HepG2 (cell line): ENCODE results near the gene OAF.

ENCODE experiments used
- AKAP8 ChIP-seq: sonication (generic); formaldehyde crosslinking; IDR thresholded peaks from 2 replicates; pipeline ENCODE4 v1.5.1; 2020; ENCODE audit warnings: mild to moderate bottlenecking, missing genetic modification reagents
- JUN ChIP-seq: sonication (generic); formaldehyde crosslinking; IDR thresholded peaks from 2 replicates; pipeline ENCODE4 v1.4.0; 2020; ENCODE audit warnings: mild to moderate bottlenecking, missing genetic modification reagents
- SOX6 ChIP-seq, 2 experiments: fragments of 450-650 bp in 1 of 2; sonication (generic) in 1 of 2; formaldehyde crosslinking in 1 of 2; IDR thresholded peaks; 2 replicates each; pipeline versions ENCODE4 v1.4.0 to v1.6.1; 2017 to 2020; ENCODE audit warnings: antibody characterized with exemption in 1 of 2, mild to moderate bottlenecking in 1 of 2, missing genetic modification reagents in 1 of 2
- ZMYM3 ChIP-seq: sonication (generic); formaldehyde crosslinking; IDR thresholded peaks from 2 replicates; pipeline ENCODE4 v1.5.1; 2020; ENCODE audit warnings: mild to moderate bottlenecking, missing genetic modification reagents

DNA sequence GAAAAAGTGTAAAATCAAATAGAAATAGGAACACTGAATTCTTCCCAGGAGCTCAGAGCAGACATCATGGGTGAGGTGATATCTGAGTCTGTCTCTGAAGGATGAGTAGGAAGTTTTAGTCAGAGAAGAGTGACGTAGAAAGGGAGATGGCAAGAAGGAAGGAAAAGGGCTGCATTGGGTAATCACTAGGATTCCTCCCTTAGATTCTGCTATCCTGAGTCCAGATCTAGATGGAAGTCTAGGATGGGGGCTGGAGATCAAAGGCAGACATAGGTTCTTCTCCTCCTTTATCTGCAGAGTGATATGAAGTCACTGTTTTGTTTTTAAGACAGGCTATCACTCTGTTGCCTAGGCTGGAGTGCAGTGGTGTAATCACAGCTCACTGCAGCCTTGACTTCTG lies 59.6 kb downstream of the OAF start:
- no peak for TF ChIP-seq AKAP8
- TF ChIP-seq ZMYM3 (CRISPR knock-in tag) = no peak
- no peak for TF ChIP-seq JUN (CRISPR knock-in tag)
- TF ChIP-seq SOX6 (IDR thresholded peaks at IDR 0.05) = no peak
- no peak for TF ChIP-seq SOX6 (CRISPR knock-in tag; IDR thresholded peaks at IDR 0.05)
